Neural cell (in vitro differentiated cells): ENCODE measurements around the gene RPL9. TPM values are rescaled to one million over a fixed set of nuclear protein-coding genes. Genes with fewer than 3 reads are reported as not detected.
"Not testable (repeated sequence)": the region's sequence is repeated elsewhere in the genome, so short reads cannot be mapped to it uniquely, and the experiment has no call there.

Experiments used
- H2AFZ ChIP-seq: fragments of 200-600, 300-800 bp; sonication (generic), shearing (Covaris generic); 2 replicates; pipeline ENCODE4 v1.6.0; 2014; ENCODE audit warnings: low read depth, mild to moderate bottlenecking, antibody characterized with exemption, low read length, moderate library complexity
- H3F3A ChIP-seq: fragments of 200-600 bp; shearing (Covaris generic); 2 replicates; pipeline ENCODE4 v1.6.1; 2016; ENCODE audit warnings: mild to moderate bottlenecking, moderate library complexity, mixed read lengths, antibody characterized with exemption, low read length; ENCODE audit not compliant: insufficient read depth, poor library complexity, severe bottlenecking
- H3K27ac ChIP-seq: fragments of 200-600, 300-800 bp; sonication (generic), shearing (Covaris generic); 2 replicates; pipeline ENCODE4 v1.5.1; 2014; ENCODE audit warnings: mild to moderate bottlenecking, low read length, moderate library complexity
- H3K27me3 ChIP-seq: fragments of 300-800, 200-600 bp; sonication (generic), shearing (Covaris generic); 2 replicates; pipeline ENCODE4 v1.6.0; 2014; ENCODE audit warnings: mild to moderate bottlenecking, low read depth, low read length, moderate library complexity; ENCODE audit not compliant: insufficient read depth
- H3K36me3 ChIP-seq: fragments of 300-800, 200-600 bp; sonication (generic), shearing (Covaris generic); 2 replicates; pipeline ENCODE4 v1.5.1; 2014; ENCODE audit warnings: mild to moderate bottlenecking, antibody characterized with exemption, low read length, moderate library complexity; ENCODE audit not compliant: insufficient read depth
- H3K4me2 ChIP-seq: fragments of 300-800, 200-600 bp; sonication (generic), shearing (Covaris generic); 2 replicates; pipeline ENCODE4 v1.6.0; 2014; ENCODE audit warnings: mild to moderate bottlenecking, low read length
- H3K4me3 ChIP-seq: fragments of 300-800, 200-600 bp; sonication (generic), shearing (Covaris generic); 2 replicates; pipeline ENCODE4 v1.5.1; 2014; ENCODE audit warnings: mild to moderate bottlenecking, low read length, moderate library complexity
- H3K79me2 ChIP-seq: fragments of 200-600 bp; shearing (Covaris generic); replicated peaks from 2 replicates; pipeline ENCODE4 v1.6.0; 2014; ENCODE audit warnings: mild to moderate bottlenecking, low read length, moderate library complexity; ENCODE audit not compliant: insufficient read depth
- H3K9ac ChIP-seq: fragments of 300-800, 200-600 bp; sonication (generic), shearing (Covaris generic); 2 replicates; pipeline ENCODE4 v1.6.1; 2016; ENCODE audit warnings: mild to moderate bottlenecking, low read length, mixed read lengths
- H3K9me2 ChIP-seq: fragments of 200-600 bp; shearing (Covaris generic); 2 replicates; pipeline ENCODE4 v1.6.1; 2016; ENCODE audit warnings: mild to moderate bottlenecking, low read length, mixed read lengths; ENCODE audit not compliant: insufficient read depth
- H3K9me3 ChIP-seq: fragments of 200-600, 300-800 bp; sonication (generic), shearing (Covaris generic); 2 replicates; pipeline ENCODE4 v1.6.1; 2016; ENCODE audit warnings: mild to moderate bottlenecking, mixed run types, low read length, moderate library complexity, mixed read lengths
- H4K20me1 ChIP-seq: fragments of 200-600 bp; shearing (Covaris generic); 2 replicates; pipeline ENCODE4 v1.6.1; 2016; ENCODE audit warnings: mild to moderate bottlenecking, mixed run types; ENCODE audit not compliant: insufficient read depth
- EP300 ChIP-seq: fragments of 450-650 bp; conservative IDR thresholded peaks from 2 replicates; pipeline ENCODE4 v1.6.1; 2014; ENCODE audit warnings: antibody characterized with exemption, mild to moderate bottlenecking, moderate library complexity; ENCODE audit not compliant: poor library complexity, severe bottlenecking
- EZH2 ChIP-seq: fragments of 200-600, 300-800 bp; shearing (Covaris generic), sonication (generic); IDR thresholded peaks from 2 replicates; pipeline ENCODE4 v1.6.1; 2014; ENCODE audit warnings: antibody characterized with exemption, low read length, borderline replicate concordance, mild to moderate bottlenecking; ENCODE audit not compliant: insufficient read depth, poor library complexity, severe bottlenecking
- MXI1 ChIP-seq: fragments of 450-650 bp; conservative IDR thresholded peaks from 2 replicates; pipeline ENCODE4 v1.6.1; 2014; ENCODE audit warnings: antibody characterized with exemption, mild to moderate bottlenecking; ENCODE audit not compliant: poor library complexity, severe bottlenecking
- POLR2AphosphoS5 ChIP-seq: IDR thresholded peaks from 2 replicates; pipeline ENCODE4 v1.6.1; 2012
- RAD21 ChIP-seq: fragments of 450-650 bp; conservative IDR thresholded peaks from 2 replicates; pipeline ENCODE4 v1.6.1; 2014; ENCODE audit warnings: antibody characterized with exemption, mild to moderate bottlenecking, moderate library complexity
- REST ChIP-seq: IDR thresholded peaks from 2 replicates; pipeline ENCODE4 v1.6.1; 2012; ENCODE audit warnings: borderline replicate concordance
- SMC3 ChIP-seq: fragments of 450-650 bp; conservative IDR thresholded peaks from 2 replicates; pipeline ENCODE4 v1.6.1; 2014; ENCODE audit warnings: antibody characterized with exemption, mild to moderate bottlenecking, moderate library complexity; ENCODE audit not compliant: poor library complexity
- TAF1 ChIP-seq: IDR thresholded peaks from 2 replicates; pipeline ENCODE4 v1.6.1; 2012; ENCODE audit warnings: low read depth
- polyA plus RNA-seq: library from polyadenylated mRNA; depleted of rRNA; stranded (reverse); fragments of >200 nt; gene quantifications from 2 replicates; pipeline ENCODE4 v1.2.3, GENCODE V29; 2014
- TF ChIP-seq, protein P1 (sequence below): fragments of 450-650 bp; IDR thresholded peaks from 2 replicates; pipeline ENCODE4 v1.5.1; 2014; ENCODE audit warnings: antibody characterized with exemption, mild to moderate bottlenecking, moderate library complexity; ENCODE audit not compliant: poor library complexity, severe bottlenecking

The RPL9 gene
- polyA plus RNA-seq, 1 donor from 2014 or later, result 5,676 TPM

- Histone ChIP-seq H4K20me1 (no peaks in the 10 kb centered on the region), H3K9ac (no peak overlapping the region), H3K27ac (no peak overlapping the region), H3K79me2 (no peaks in the 10 kb centered on the region), H3F3A (no peaks in the 10 kb centered on the region), H3K4me2 (no peak overlapping the region), H3K4me3 (no peak overlapping the region), H3K9me3 (no peaks in the 10 kb centered on the region), H3K9me2 (no peaks in the 10 kb centered on the region), H3K36me3 (no peaks in the 10 kb centered on the region), H2AFZ (no peak overlapping the region), H3K27me3 (no peaks in the 10 kb centered on the region)
- TF ChIP-seq REST (no peak), EZH2 (no peak), POLR2AphosphoS5 (no peak), EP300 (no peak), MXI1 (no peak), SMC3 (no peak), RAD21 (no peak), TAF1 (no peak)
- TF ChIP-seq, protein P1, sequence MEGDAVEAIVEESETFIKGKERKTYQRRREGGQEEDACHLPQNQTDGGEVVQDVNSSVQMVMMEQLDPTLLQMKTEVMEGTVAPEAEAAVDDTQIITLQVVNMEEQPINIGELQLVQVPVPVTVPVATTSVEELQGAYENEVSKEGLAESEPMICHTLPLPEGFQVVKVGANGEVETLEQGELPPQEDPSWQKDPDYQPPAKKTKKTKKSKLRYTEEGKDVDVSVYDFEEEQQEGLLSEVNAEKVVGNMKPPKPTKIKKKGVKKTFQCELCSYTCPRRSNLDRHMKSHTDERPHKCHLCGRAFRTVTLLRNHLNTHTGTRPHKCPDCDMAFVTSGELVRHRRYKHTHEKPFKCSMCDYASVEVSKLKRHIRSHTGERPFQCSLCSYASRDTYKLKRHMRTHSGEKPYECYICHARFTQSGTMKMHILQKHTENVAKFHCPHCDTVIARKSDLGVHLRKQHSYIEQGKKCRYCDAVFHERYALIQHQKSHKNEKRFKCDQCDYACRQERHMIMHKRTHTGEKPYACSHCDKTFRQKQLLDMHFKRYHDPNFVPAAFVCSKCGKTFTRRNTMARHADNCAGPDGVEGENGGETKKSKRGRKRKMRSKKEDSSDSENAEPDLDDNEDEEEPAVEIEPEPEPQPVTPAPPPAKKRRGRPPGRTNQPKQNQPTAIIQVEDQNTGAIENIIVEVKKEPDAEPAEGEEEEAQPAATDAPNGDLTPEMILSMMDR, result no peak
Measured at GRCh38 chr4:39422247-39422646, 36.5 kb downstream of the RPL9 start.

DNA sequence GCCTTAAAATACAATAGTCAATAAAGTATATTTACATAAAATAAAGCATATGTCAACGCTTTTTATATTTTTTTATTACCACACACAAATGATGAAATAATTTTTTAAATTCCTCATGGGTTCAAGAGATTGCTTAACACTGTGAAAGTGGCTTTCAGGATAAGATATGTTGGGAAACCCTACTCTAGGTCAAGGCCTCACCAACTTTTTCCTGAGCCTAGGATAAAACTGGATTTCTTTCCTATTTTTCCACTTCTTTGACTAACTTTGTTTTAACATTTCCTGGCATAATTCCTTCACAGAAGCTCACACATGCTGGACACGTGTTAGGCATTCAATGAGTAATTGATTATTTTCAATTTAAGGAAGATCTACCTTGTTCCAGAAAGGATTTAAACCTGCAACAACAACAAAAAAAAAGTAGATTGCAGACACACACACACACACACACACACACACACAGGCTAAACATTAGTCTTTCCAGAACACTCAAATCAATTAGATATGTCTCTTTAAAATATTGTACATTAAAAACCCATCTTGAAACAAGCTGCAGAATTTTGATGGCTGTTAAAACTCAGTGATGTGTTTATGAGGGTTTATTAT lies 42.9 kb downstream of the RPL9 start:
- Histone ChIP-seq H3K9ac (no peak overlapping the region), H3K36me3 (no peaks in the 10 kb centered on the region), H3K9me3 (no peaks in the 10 kb centered on the region), H3K9me2 (no peaks in the 10 kb centered on the region), H3K4me2 (no peak overlapping the region), H3K4me3 (no peak overlapping the region), H3F3A (no peaks in the 10 kb centered on the region), H4K20me1 (no peaks in the 10 kb centered on the region), H3K79me2 (no peaks in the 10 kb centered on the region), H3K27me3 (no peaks in the 10 kb centered on the region), H2AFZ (no peak overlapping the region), H3K27ac (no peak overlapping the region)
- TF ChIP-seq SMC3 (no peak), POLR2AphosphoS5 (no peak), TAF1 (no peak), MXI1 (no peak), REST (no peak), EP300 (no peak), RAD21 (no peak), EZH2 (no peak)
- TF ChIP-seq, protein P1, result no peak

DNA sequence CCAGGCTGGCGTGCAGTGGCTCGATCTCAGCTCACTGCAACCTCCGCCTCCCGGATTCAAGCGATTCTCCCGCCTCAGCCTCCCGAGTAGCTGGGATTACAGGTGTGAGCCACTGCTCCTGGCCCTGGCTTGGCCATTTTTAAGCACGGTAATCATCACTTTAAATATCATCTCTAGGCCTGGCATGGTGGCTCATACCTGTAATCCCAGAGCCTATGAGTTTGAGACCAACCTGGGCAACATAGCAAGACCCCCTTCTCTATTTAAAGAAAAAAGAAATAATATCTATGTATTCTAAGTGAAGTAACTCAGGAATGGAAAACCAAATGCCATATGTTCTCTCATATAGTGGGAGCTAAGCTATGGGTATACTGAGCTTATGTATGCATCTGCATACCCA lies 47.2 kb downstream of the RPL9 start:
- H3K79me2 ChIP-seq, H3K36me3 ChIP-seq, H3K27me3 ChIP-seq, H3K27ac ChIP-seq, H3K9me2 ChIP-seq, H3K4me2 ChIP-seq, H2AFZ ChIP-seq, H3K9me3 ChIP-seq, H3F3A ChIP-seq, H3K9ac ChIP-seq, H3K4me3 ChIP-seq, H4K20me1 ChIP-seq: not testable (repeated sequence)
